ENCODE measurements around the gene DEFB125. TPM values are rescaled to one million over a fixed set of nuclear protein-coding genes. Genes with fewer than 3 reads are reported as not detected.

DEFB125 gene
- polyA plus RNA-seq, 3 donors, result not detected

DNA sequence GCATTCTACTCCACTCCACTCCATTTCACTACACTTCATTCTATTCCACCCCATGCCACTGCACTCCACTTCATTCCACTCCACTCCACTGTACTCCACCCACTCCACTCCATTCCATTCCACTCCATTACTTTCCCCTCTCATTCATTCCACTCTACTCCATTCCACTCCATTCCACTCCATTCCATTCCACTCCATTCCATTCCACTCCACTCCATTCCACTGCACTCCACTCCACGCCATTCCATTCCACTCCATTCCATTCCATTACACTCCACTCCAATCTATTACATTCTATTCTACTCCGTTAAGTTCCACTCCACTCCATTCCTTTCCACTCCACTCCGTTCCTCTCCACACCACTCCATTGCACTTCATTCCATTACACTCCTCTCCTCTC is 25.0 kb upstream of the DEFB125 start:
- Mint-ChIP-seq H3K27ac (no peak overlapping the region), H3K4me3 (no peak overlapping the region), H3K27me3 (ENCODE audit: low read depth in 3 of 3) (no peaks in the 10 kb centered on the region), H3K4me1 (no peaks in the 10 kb centered on the region), H3K36me3 (no peaks in the 10 kb centered on the region), H3K9me3 (no peaks in the 10 kb centered on the region)
- H3K4me2 ChIP-seq (replicated peaks; ENCODE audit: extremely low read depth, low read length, poor library complexity, severe bottlenecking), result no peak overlapping the region
- intact Hi-C loops (cut with micrococcal nuclease), result no loop called here
- H4K20me1 ChIP-seq (ENCODE audit: insufficient read depth, low read length), result no peaks in the 10 kb centered on the region
- no peak overlapping the region for H3K4me3 ChIP-seq (replicated peaks in 1 of 3; ENCODE audit: low read depth in 2 of 3, low read length in 3 of 3)
- 69% methylated on average over 3 of the region's 3 CpGs for WGBS (ENCODE audit: insufficient coverage)
- H3K9ac ChIP-seq (ENCODE audit: insufficient read depth, low read length, poor library complexity, severe bottlenecking), result no peak overlapping the region
- H3K4me1 ChIP-seq (ENCODE audit: control insufficient read depth in 1 of 2, insufficient read depth in 2 of 2, low read length in 2 of 2), result no peaks in the 10 kb centered on the region
- H3K9me3 ChIP-seq (replicated peaks in 1 of 2; ENCODE audit: control insufficient read depth in 1 of 2, insufficient read depth in 1 of 2, low read length in 2 of 2), result peaks cover 59 to 62% of the 10 kb centered on the region in 2 donors
- H3K36me3 ChIP-seq (replicated peaks in 1 of 2; ENCODE audit: control insufficient read depth in 1 of 2, insufficient read depth in 2 of 2, low read length in 2 of 2), result no peaks in the 10 kb centered on the region
- no peaks in the 10 kb centered on the region for H3K79me2 ChIP-seq (ENCODE audit: insufficient read depth, low read length)
- H2AFZ ChIP-seq (ENCODE audit: insufficient read depth, low read depth, low read length, poor library complexity, severe bottlenecking), result no peak overlapping the region
- DNase-seq, result no peak
- no peak overlapping the region for H3K27ac ChIP-seq (ENCODE audit: low read depth in 1 of 2, low read length in 2 of 2)
- TF ChIP-seq, protein P1, sequence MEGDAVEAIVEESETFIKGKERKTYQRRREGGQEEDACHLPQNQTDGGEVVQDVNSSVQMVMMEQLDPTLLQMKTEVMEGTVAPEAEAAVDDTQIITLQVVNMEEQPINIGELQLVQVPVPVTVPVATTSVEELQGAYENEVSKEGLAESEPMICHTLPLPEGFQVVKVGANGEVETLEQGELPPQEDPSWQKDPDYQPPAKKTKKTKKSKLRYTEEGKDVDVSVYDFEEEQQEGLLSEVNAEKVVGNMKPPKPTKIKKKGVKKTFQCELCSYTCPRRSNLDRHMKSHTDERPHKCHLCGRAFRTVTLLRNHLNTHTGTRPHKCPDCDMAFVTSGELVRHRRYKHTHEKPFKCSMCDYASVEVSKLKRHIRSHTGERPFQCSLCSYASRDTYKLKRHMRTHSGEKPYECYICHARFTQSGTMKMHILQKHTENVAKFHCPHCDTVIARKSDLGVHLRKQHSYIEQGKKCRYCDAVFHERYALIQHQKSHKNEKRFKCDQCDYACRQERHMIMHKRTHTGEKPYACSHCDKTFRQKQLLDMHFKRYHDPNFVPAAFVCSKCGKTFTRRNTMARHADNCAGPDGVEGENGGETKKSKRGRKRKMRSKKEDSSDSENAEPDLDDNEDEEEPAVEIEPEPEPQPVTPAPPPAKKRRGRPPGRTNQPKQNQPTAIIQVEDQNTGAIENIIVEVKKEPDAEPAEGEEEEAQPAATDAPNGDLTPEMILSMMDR (IDR thresholded peaks at IDR 0.05), result no peak
- no peaks in the 10 kb centered on the region for H3K27me3 ChIP-seq (ENCODE audit: control insufficient read depth in 2 of 2, insufficient read depth in 2 of 2, low read length in 2 of 2)

DNA sequence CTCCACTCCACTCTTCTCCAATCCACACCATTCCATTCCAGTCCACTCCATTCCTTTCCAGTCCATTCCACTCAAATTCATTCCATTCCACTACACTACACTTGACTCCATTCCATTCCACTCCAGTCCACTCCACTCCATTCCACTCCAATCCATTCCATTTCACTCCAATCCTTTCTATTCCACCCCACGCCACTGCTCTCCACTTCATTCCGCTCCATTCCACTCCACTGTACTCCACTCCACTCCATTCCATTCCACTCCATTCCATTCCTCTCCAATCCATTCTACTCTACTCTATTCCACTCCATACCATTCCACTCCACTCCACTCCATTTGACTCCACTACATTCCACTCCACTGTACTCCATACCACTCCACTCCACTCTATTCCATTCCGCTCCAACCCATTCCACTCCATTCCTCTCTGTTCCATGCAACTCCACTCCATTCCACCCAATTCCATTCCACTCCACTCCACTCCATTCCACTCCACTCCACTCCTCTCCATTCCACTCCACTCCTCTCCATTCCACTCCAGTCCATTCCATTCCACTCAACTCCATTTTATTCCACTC is 23.4 kb upstream of the DEFB125 start:
- H3K79me2 ChIP-seq (ENCODE audit: insufficient read depth, low read length), result no peaks in the 10 kb centered on the region
- TF ChIP-seq, protein P1 (IDR thresholded peaks at IDR 0.05), result no peak
- H2AFZ ChIP-seq (ENCODE audit: insufficient read depth, low read depth, low read length, poor library complexity, severe bottlenecking), result no peak overlapping the region
- H3K9me3 Mint-ChIP-seq, result no peaks in the 10 kb centered on the region
- WGBS (ENCODE audit: insufficient coverage), result 97% methylated on average over 3 of the region's 3 CpGs
- H3K9ac ChIP-seq (ENCODE audit: insufficient read depth, low read length, poor library complexity, severe bottlenecking), result no peak overlapping the region
- H3K27me3 Mint-ChIP-seq (ENCODE audit: low read depth in 3 of 3), result peaks cover 0 to 2% (median 0%) of the 10 kb centered on the region in 3 donors
- H3K4me1 ChIP-seq (ENCODE audit: control insufficient read depth in 1 of 2, insufficient read depth in 2 of 2, low read length in 2 of 2), result no peaks in the 10 kb centered on the region
- H4K20me1 ChIP-seq (ENCODE audit: insufficient read depth, low read length), result no peaks in the 10 kb centered on the region
- H3K36me3 ChIP-seq (replicated peaks in 1 of 2; ENCODE audit: control insufficient read depth in 1 of 2, insufficient read depth in 2 of 2, low read length in 2 of 2), result no peaks in the 10 kb centered on the region
- no peak overlapping the region for H3K4me3 ChIP-seq (replicated peaks in 1 of 3; ENCODE audit: low read depth in 2 of 3, low read length in 3 of 3)
- H3K27me3 ChIP-seq (ENCODE audit: control insufficient read depth in 2 of 2, insufficient read depth in 2 of 2, low read length in 2 of 2), result no peaks in the 10 kb centered on the region
- intact Hi-C loops (cut with micrococcal nuclease), result no loop called here
- H3K4me3 Mint-ChIP-seq, result no peak overlapping the region
- H3K36me3 Mint-ChIP-seq, result no peaks in the 10 kb centered on the region
- H3K9me3 ChIP-seq (replicated peaks in 1 of 2; ENCODE audit: control insufficient read depth in 1 of 2, insufficient read depth in 1 of 2, low read length in 2 of 2), result peaks cover 59 to 62% of the 10 kb centered on the region in 2 donors
- H3K27ac ChIP-seq (ENCODE audit: low read depth in 1 of 2, low read length in 2 of 2), result no peak overlapping the region
- DNase-seq, result no peak
- H3K27ac Mint-ChIP-seq, result no peak overlapping the region
- no peak overlapping the region for H3K4me2 ChIP-seq (replicated peaks; ENCODE audit: extremely low read depth, low read length, poor library complexity, severe bottlenecking)
- no peaks in the 10 kb centered on the region for H3K4me1 Mint-ChIP-seq

Data from CD14-positive monocyte (primary cell).